H1 (cell line): ENCODE data around the gene DTNB. TPM values are rescaled to one million over a fixed set of nuclear protein-coding genes. Genes with fewer than 3 reads are reported as not detected.

ENCODE experiments used
- CTCF ChIA-PET: fragments of 300-600 bp; sonication (Branson Sonifier 250); formaldehyde crosslinking; loops from one replicate; lab custom pipeline; 2021; ENCODE audit not compliant: partially characterized antibody; lab: Charles Lee
- POLR2A ChIA-PET: fragments of 300-600 bp; sonication (Branson Sonifier 250); formaldehyde crosslinking; loops from one replicate; lab custom pipeline; 2021; ENCODE audit warnings: inconsistent platforms; ENCODE audit not compliant: partially characterized antibody; lab: Charles Lee
- DNase-seq, 2 experiments: peaks; one replicate each; pipeline versions ENCODE4 v3.0.0 to v3.0.0-alpha.2; 2010 to 2022; ENCODE audit warnings: low spot score in 2 of 2, low read depth in 1 of 2, mixed read lengths in 1 of 2
- FAIRE-seq: peaks from 2 replicates; lab custom pipeline; 2011; peaks lifted over from hg19 to GRCh38; lab: Jason Lieb, UNC
- H2AFZ ChIP-seq: 2 replicates; pipeline ENCODE4 v1.8.1; 2012; ENCODE audit warnings: low read length, inconsistent platforms
- H2AK5ac ChIP-seq: 2 replicates; pipeline ENCODE4 v1.6.1; 2013; ENCODE audit warnings: low read depth, low read length
- H2BK120ac ChIP-seq: replicated peaks from 2 replicates; pipeline ENCODE3; 2013; ENCODE audit warnings: low read depth, low read length, inconsistent platforms
- H2BK12ac ChIP-seq: 2 replicates; pipeline ENCODE4 v1.6.1; 2013; ENCODE audit warnings: low read depth, low read length
- H2BK15ac ChIP-seq: 2 replicates; pipeline ENCODE4 v1.6.1; 2013; ENCODE audit warnings: low read length
- H2BK20ac ChIP-seq: 2 replicates; pipeline ENCODE4 v1.6.1; 2013; ENCODE audit warnings: low read length
- H2BK5ac ChIP-seq: 2 replicates; pipeline ENCODE4 v1.6.1; 2013; ENCODE audit warnings: low read depth, low read length
- H3K14ac ChIP-seq: 2 replicates; pipeline ENCODE4 v1.6.1; 2013; ENCODE audit warnings: inconsistent platforms; ENCODE audit not compliant: insufficient read length
- H3K18ac ChIP-seq: 2 replicates; pipeline ENCODE4 v1.6.1; 2013; ENCODE audit warnings: low read length; ENCODE audit errors: extremely low read depth
- H3K23ac ChIP-seq: 2 replicates; pipeline ENCODE4 v1.6.1; 2013; ENCODE audit warnings: inconsistent platforms; ENCODE audit not compliant: insufficient read length
- H3K23me2 ChIP-seq: 2 replicates; pipeline ENCODE4 v1.6.1; 2013; ENCODE audit warnings: low read depth, low read length
- H3K27ac ChIP-seq: 2 replicates; pipeline ENCODE4 v1.6.1; 2011; ENCODE audit warnings: low read depth, low read length, inconsistent platforms
- H3K27me3 ChIP-seq, 4 experiments: replicated peaks in 1 of 4; 1 replicate in 1 of 4; 2 replicates in 3 of 4; pipeline versions ENCODE4 v1.6.1 to v1.8.1; 2011 to 2013; ENCODE audit warnings: low read length in 3 of 4, mild to moderate bottlenecking in 3 of 4, inconsistent platforms in 2 of 4, mixed read lengths in 2 of 4, moderate library complexity in 1 of 4; ENCODE audit not compliant: control insufficient read depth in 3 of 4, insufficient read depth in 3 of 4; ENCODE audit errors: extremely low read depth in 1 of 4
- H3K36me3 ChIP-seq, 4 experiments: 2 replicates each; pipeline versions ENCODE4 v1.6.1 to v1.8.1; 2011 to 2013; ENCODE audit warnings: mild to moderate bottlenecking in 4 of 4, low read length in 3 of 4, moderate library complexity in 2 of 4, control low read depth in 1 of 4, inconsistent platforms in 1 of 4; ENCODE audit not compliant: insufficient read depth in 4 of 4, control insufficient read depth in 2 of 4
- H3K4ac ChIP-seq: replicated peaks from 2 replicates; pipeline ENCODE3; 2013; ENCODE audit warnings: low read length, low read depth, mixed read lengths, inconsistent platforms; ENCODE audit not compliant: insufficient read length
- H3K4me1 ChIP-seq, 4 experiments: replicated peaks in 1 of 4; 1 replicate in 1 of 4; 2 replicates in 3 of 4; pipeline versions ENCODE4 v1.6.1 to v1.8.1; 2011 to 2013; ENCODE audit warnings: low read length in 3 of 4, inconsistent platforms in 2 of 4, mixed read lengths in 1 of 4; ENCODE audit not compliant: insufficient read depth in 4 of 4, control insufficient read depth in 3 of 4
- H3K4me2 ChIP-seq, 2 experiments: 2 replicates each; pipeline versions ENCODE4 v1.6.1 to v1.8.1; 2011 to 2013; ENCODE audit warnings: low read depth in 2 of 2, low read length in 2 of 2, control low read depth in 1 of 2, inconsistent platforms in 1 of 2, mild to moderate bottlenecking in 1 of 2; ENCODE audit not compliant: insufficient read depth in 1 of 2
- H3K4me3 ChIP-seq, 4 experiments: fragments of 200-600, 300-600 bp in 1 of 4; sonication (generic), shearing (Covaris generic), sonication (Bioruptor Twin) in 1 of 4; 2 replicates each; pipeline versions ENCODE4 v1.5.1 to v1.8.1; 2011 to 2016; ENCODE audit warnings: low read length in 4 of 4, low read depth in 3 of 4, control low read depth in 2 of 4, inconsistent platforms in 2 of 4, mild to moderate bottlenecking in 2 of 4, mixed read lengths in 1 of 4, moderate library complexity in 1 of 4; ENCODE audit not compliant: insufficient read depth in 2 of 4; ENCODE audit errors: extremely low read depth in 1 of 4
- H3K56ac ChIP-seq: replicated peaks from 2 replicates; pipeline ENCODE3; 2013; ENCODE audit warnings: low read depth, mild to moderate bottlenecking, mixed read lengths, low read length, inconsistent platforms; ENCODE audit not compliant: insufficient read length
- H3K79me1 ChIP-seq: 2 replicates; pipeline ENCODE4 v1.6.1; 2013; ENCODE audit warnings: low read depth, low read length, control low read depth
- H3K79me2 ChIP-seq, 2 experiments: 2 replicates each; pipeline versions ENCODE4 v1.6.1 to v1.8.1; 2012 to 2013; ENCODE audit warnings: low read length in 2 of 2, mild to moderate bottlenecking in 2 of 2, inconsistent platforms in 1 of 2; ENCODE audit not compliant: insufficient read depth in 2 of 2, control insufficient read depth in 1 of 2
- H3K9ac ChIP-seq, 4 experiments: replicated peaks in 1 of 4; 1 replicate in 1 of 4; 2 replicates in 3 of 4; pipeline versions ENCODE4 v1.6.1 to v1.8.1; 2011 to 2013; ENCODE audit warnings: low read depth in 3 of 4, low read length in 3 of 4, control low read depth in 2 of 4, mild to moderate bottlenecking in 2 of 4, moderate library complexity in 2 of 4, inconsistent platforms in 1 of 4; ENCODE audit errors: extremely low read depth in 1 of 4
- H3K9me3 ChIP-seq, 2 experiments: 2 replicates each; pipeline versions ENCODE4 v1.6.1 to v1.8.1; 2012 to 2013; ENCODE audit warnings: mild to moderate bottlenecking in 2 of 2, moderate library complexity in 2 of 2, control low read depth in 1 of 2, inconsistent platforms in 1 of 2, low read depth in 1 of 2, low read length in 1 of 2, mixed read lengths in 1 of 2; ENCODE audit not compliant: insufficient read depth in 2 of 2
- H4K20me1 ChIP-seq, 2 experiments: replicated peaks in 1 of 2; 2 replicates each; pipeline versions ENCODE3 to v1.8.1; 2011 to 2013; ENCODE audit warnings: inconsistent platforms in 2 of 2, low read length in 2 of 2, mild to moderate bottlenecking in 1 of 2; ENCODE audit not compliant: insufficient read depth in 2 of 2, control insufficient read depth in 1 of 2
- H4K5ac ChIP-seq: 2 replicates; pipeline ENCODE4 v1.6.1; 2013; ENCODE audit warnings: low read length, low read depth, mixed read lengths, inconsistent platforms; ENCODE audit not compliant: insufficient read length
- H4K8ac ChIP-seq: 2 replicates; pipeline ENCODE4 v1.8.0; 2013; ENCODE audit warnings: mild to moderate bottlenecking, moderate library complexity, low read length, inconsistent platforms; ENCODE audit not compliant: insufficient read depth; ENCODE audit errors: extremely low read depth
- H4K91ac ChIP-seq: replicated peaks from 2 replicates; pipeline ENCODE3; 2013; ENCODE audit warnings: low read length, mixed read lengths, inconsistent platforms; ENCODE audit not compliant: insufficient read length
- POLR2A ChIP-seq, 2 experiments: IDR thresholded peaks; 1 replicate in 1 of 2; 2 replicates in 1 of 2; pipeline ENCODE4 v1.6.1; 2011; ENCODE audit warnings: low read depth in 2 of 2, low read length in 2 of 2, mild to moderate bottlenecking in 2 of 2; ENCODE audit errors: control extremely low read depth in 1 of 2
- WGBS, 2 experiments: shearing (Covaris generic) in 1 of 2; methylation state at CpG; one replicate each; pipeline versions ENCODE4 v1.1.6 to v1.1.7; 2013 to 2015; ENCODE audit warnings: low lambda C conversion rate in 2 of 2, mixed read lengths in 2 of 2, inconsistent platforms in 1 of 2, low coverage in 1 of 2, missing lambda C conversion rate in 1 of 2; ENCODE audit not compliant: insufficient replicate concordance in 2 of 2, insufficient coverage in 1 of 2, insufficient read length in 1 of 2; ENCODE audit errors: extremely low coverage in 1 of 2, missing lambda C conversion rate in 1 of 2; 5-methylcytosine and 5-hydroxymethylcytosine counted together
- polyA plus RNA-seq, 7 experiments: library from polyadenylated mRNA; depleted of rRNA in 3 of 7; stranded (reverse) in 5 of 7; unstranded in 2 of 7; fragments of >200 nt in 5 of 7; fragments of 200-250 nt in 2 of 7; gene quantifications; 1 replicate in 5 of 7; 2 replicates in 1 of 7; 4 replicates in 1 of 7; pipeline versions ENCODE4 v1.2.1 to v1.2.3, GENCODE V29; 2011 to 2013; ENCODE audit warnings: missing spikeins in 2 of 7, mixed read lengths in 2 of 7
- total RNA-seq: library from RNA; stranded (reverse); fragmentation: NEBNext Ultra II Directional; extraction: Animal tissue kit (Norgen Biotek cat#: 25700); gene quantifications from 2 replicates; pipeline ENCODE4 v1.2.1, GENCODE V29; 2021

The DTNB gene
- total and polyA plus RNA-seq, 2 of the 8 experiments (the other 6 are each of a cell fraction or from before 2014, with no cell fraction given): 39.6 to 49.5 TPM

GRCh38 chr2:25701801-25702200 lies 28.4 kb upstream of the DTNB start:
- Histone ChIP-seq H3K27me3 (peaks cover 0 to 8% (median under 1%) of the 10 kb centered on the region in 4 experiments; a peak in 2 of 7 replicates), H3K9me3 (peaks cover 0 to 5% of the 10 kb centered on the region in 2 experiments; a peak in 1 of 4 replicates), H3K27ac (no peak overlapping the region), H2BK5ac (no peak overlapping the region), H3K4me1 (peaks cover 0 to 12% (median 6%) of the 10 kb centered on the region in 4 experiments; a peak in 6 of 7 replicates), H2BK20ac (no peak overlapping the region), H2BK120ac (no peak overlapping the region), H4K8ac (no peak overlapping the region), H3K4ac (no peak overlapping the region), H4K5ac (no peak overlapping the region), H4K91ac (no peak overlapping the region), H3K14ac (no peak overlapping the region), H3K9ac (no peak overlapping the region), H3K79me1 (no peaks in the 10 kb centered on the region), H3K36me3 (no peaks in the 10 kb centered on the region), H3K18ac (no peak overlapping the region), H3K4me3 (no peak overlapping the region), H3K23me2 (no peaks in the 10 kb centered on the region; the same call in 1 of the 2 replicates), H3K23ac (no peak overlapping the region), H3K4me2 (no peak overlapping the region), H3K79me2 (no peaks in the 10 kb centered on the region), H2BK15ac (no peak overlapping the region), H2AK5ac (no peak overlapping the region), H4K20me1 (no peaks in the 10 kb centered on the region), H3K56ac (no peak overlapping the region), H2AFZ (0 out of 2 replicates have a peak overlapping the region, but pooled peaks have one; percentile 57), H2BK12ac (no peak overlapping the region)
- ChIA-PET POLR2A (interaction anchor here (0.6 kb wide), 2 partner anchors 470 to 1930 kb away, joined by 3 to 4 read pairs; no protein-coding TSS in a partner anchor), CTCF (interaction anchor here (0.6 to 6.8 kb wide), 12 partner anchors 8 to 487 kb away, joined by 3 to 110 read pairs (median 6); no protein-coding TSS in a partner anchor)
- FAIRE-seq (no peak), DNase-seq (no peak)
- 89% methylated on average over 7 of the region's 9 CpGs; no CpG with 5 or more reads in 1 of the 2 experiments for WGBS, 2 experiments
- TF ChIP-seq POLR2A (IDR thresholded peaks at IDR 0.05; ENCODE audit: control extremely low read depth in 1 of 2, low read depth in 2 of 2, low read length in 2 of 2): no peak
